NCI-H446 (cell line): ENCODE data around the gene FAM219B.
"Not testable (repeated sequence)": the region's sequence is repeated elsewhere in the genome, so short reads cannot be mapped to it uniquely, and the experiment has no call there.

Source experiments
- DNase-seq, 2 experiments: peaks; one replicate each; lab custom pipeline; 2025; lab: John Stamatoyannopoulos, UW

The FAM219B gene, protein sequence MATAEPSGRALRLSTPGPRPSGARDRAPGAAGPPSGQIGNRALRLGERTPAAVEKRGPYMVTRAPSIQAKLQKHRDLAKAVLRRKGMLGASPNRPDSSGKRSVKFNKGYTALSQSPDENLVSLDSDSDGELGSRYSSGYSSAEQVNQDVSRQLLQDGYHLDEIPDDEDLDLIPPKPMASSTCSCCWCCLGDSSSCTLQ

DNA sequence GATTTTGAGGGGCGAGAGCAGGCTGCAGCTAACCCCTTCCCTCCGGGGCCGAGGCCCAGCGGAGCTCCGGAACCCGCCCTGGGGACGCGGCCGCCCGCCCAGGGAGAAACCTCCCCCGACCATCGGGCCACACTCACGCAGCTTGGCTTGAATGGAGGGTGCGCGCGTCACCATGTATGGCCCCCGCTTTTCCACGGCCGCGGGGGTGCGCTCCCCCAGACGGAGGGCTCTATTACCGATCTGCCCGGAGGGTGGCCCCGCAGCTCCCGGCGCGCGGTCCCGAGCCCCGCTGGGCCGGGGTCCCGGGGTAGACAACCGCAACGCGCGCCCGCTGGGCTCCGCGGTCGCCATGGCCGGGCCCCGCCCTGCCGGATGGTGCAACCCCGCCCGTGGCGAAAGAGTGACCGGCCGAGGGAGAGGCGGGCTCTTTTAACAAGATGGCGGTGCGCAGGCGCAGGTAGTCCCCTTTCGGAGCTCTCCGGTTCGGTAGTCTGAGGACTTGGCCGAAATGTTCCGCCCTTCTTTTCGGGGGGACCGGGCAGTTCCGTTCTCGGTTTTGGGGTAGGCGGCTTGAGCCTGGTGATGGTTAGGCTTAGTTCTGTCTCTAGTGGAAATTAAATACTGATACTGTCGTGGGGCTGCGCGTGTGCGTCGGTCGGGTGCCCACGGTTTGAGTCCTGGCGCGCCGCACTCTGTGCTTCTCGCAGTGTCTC, at the start of gene FAM219B:
Gene FAM219B (minus strand): TSS at position 402 of the 713 bp plus-strand sequence. CDS start 51 bp downstream, at position 351.
- DNase-seq: peak; percentile 57 to 86

- peak; percentile 64 to 77 for DNase-seq
These were observed 49.4 kb upstream of the FAM219B start for GRCh38 chr15:74955796-74956647.

DNA sequence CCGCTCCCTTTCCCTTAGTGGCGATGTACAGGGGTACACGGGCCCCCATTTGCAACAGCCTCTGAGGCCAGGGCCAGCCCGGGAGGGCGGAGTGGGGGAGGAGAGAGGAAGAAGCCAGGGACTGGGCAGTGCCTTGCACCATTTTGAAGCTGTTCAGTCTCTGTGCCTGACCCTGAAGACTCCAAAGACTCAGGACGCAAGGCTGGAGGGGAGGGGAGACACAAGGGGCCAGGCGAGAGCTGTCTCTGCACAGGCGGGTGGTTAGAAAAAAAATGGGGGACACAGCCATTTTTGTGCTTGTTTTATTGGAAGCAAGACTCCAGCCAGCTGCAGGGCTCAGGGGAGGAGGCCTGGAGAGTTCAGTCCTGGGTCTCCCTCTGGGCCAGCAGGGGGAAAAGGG, 48.4 kb upstream of the FAM219B start:
- no peak for DNase-seq

DNA sequence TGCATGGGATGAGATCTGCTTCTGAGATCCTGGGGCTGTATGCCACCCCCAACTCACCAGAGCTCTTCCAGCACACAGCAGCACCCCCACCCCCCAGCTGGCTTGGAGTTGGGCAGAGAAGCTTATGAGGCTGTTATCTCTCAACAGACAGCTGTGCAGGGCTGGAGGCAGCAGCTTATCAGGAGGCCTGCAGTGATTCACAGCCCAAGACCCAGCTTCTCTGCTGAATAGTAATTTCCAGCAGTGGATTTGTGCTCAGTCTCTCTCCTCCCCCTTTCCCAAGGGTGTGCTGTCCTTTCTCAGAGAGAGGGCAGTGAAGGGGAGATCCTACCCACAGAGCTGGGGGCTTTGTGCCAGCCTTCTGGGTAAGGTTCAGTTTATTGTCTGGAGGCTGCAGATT, 47.9 kb upstream of the FAM219B start:
- no peak for DNase-seq

- no peak for DNase-seq
These were observed 44.4 kb upstream of the FAM219B start for GRCh38 chr15:74951006-74951405.

DNA sequence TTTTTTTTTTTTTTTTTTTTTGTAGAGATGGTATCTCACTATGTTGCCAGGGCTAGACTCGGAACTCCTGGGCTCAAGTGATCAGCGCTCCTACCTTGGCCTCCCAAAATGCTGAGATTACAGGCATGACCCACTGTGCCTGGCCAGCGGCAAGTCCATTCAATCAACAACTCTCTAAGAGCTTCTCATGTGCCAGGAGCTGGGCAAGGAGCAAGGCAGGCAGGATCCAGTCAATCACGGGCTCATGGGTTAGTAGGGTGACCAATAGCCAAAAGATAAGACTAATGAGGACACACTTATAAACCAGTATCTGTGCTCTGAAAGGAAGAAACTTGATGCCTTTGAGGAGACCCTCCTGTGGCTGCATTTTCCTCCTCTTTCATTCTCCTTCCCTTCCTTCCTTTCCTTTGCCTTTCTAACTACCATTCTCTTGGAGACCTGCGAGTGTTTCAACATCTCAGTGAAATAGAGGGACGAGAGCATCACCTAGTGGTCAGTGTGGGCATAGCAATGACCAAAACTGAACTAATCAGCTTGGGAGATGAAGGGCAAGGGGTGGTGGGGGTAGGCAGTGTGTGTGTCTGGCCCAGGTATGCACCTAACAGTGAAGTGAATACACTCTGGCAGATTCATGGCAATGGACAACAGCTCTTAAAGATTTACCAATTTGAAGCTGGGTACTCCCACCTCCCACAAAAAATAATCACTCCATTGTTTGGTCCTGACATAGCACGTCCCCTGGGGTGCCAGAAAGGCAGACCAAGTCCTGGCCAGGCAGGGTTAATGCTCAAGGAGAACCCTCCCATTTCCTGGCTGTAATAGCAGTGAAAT, 43.6 kb upstream of the FAM219B start:
- DNase-seq: peak; percentile 68 to 74

DNA sequence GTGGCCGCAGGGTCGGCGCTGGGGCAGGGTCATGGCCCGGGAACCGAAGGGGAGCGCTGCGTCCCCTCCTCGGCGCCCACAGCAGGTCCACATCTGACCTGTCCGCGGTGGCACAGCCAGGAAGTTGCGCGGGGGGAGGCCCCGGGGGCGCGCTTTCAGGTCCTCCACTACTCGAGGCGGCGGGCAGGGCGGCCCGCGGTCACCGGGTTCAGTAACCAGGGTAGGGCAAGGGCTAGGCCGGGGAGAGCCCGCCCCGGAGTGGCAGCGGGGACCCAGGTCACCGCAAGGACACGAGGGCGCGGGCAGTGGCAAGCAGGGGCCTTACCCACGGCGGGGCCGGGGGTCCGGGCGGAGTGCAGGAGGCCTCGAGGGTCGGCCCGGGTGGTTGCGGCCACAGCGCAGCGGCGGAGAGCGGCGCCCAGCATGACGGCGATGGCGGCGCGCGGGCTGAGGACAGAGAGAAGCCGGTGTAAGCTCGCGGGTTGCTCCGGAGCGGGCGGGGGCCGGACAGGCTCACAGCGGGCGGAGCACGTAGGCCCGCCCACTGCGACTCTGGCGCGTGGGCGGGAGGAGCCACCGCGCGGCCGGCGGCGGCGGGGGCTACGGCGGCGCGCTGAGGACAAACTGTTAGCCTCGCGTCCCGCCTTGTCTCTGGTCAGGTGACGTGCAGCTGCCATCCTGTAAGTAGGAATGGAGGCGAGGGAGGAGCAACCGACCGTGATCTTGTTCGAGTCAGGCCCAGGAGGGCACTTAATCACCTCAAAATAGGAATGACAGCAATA, 31.1 kb upstream of the FAM219B start, which contains the start of gene COX5A:
Gene COX5A (minus strand): TSS at position 484 of the 782 bp plus-strand sequence. CDS start 59 bp downstream, at position 425.
- peak; percentile 81 to 95 for DNase-seq

DNA sequence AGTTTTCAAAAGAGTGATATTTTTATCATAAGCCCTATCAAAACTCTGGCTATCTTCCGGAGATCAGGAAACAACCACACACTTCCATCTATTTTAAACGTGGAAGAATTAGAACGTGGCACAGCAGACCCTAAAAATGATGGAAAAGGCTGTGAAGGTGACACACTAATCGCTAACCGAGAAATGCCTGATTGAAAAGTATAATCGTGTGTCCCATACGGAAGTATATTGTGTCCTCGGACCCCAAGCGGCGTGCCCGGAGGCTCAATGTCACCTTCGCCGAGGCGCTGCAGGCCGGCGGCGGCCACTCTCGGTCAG, 30.6 kb upstream of the FAM219B start:
- no peak for DNase-seq

DNA sequence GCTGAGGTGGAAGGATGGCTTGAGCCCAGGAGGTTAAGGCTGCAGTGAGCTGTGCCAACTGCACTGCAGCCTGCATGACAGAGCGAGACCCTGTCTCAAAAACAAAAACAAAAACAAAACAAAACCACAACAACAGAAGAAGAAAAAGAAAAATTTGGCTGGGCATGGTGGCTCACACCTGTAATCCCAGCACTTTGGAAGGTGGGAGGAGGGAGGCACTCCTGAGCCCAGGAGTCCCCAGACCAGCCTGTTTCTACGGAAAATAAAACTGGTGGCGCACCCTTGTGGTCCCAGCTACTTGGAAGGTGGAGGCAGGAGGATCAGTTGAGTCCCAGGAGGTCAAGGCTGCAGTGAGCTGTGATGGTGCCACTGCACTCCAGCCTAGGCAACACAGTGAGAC, 28.5 kb upstream of the FAM219B start:
- DNase-seq: not testable (repeated sequence)

GRCh38 chr15:74933573-74933972, 26.9 kb upstream of the FAM219B start:
- no peak for DNase-seq

GRCh38 chr15:74928771-74929198, 22.1 kb upstream of the FAM219B start:
- DNase-seq: no peak

- DNase-seq: no peak
These were observed 17.9 kb upstream of the FAM219B start for GRCh38 chr15:74924525-74924924.

DNA sequence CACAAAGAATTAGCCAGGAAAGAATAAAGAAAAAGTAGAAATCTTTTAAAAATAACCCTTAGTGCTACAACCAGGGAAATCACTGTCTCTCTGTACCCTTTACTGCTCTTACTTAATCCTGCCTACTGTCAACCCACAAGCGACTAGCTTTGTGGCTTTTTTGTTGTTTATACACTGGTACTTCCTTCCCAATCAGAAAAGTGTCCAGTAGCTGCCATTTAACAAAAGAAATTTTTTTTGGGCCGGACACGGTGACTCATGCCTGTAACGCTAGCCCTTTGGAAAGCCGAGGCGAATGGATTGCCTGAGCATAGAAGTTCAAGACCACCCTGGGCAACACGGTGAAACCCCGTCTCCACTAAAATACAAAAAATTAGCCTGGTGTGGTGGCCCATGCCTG, 13.8 kb upstream of the FAM219B start:
- DNase-seq: no peak

DNA sequence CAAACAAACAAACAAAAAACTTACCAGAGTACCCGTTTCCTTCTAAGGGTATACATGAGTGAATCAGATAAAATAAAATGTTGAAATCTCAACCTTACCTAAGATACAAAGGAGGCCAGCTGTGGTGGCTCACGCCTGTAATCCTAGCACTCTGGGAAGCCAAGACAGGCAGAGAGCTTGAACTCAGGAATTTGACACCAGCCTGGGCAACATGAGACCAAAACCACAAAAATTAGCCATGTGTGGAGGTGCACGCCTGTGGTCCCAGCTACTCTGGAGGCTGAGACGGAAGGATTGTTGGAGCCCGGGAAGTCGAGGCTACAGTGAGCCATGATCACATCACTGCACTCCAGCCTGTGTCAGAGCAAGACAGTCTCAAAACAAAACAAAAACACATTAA, 11.0 kb upstream of the FAM219B start:
- DNase-seq: no peak

DNA sequence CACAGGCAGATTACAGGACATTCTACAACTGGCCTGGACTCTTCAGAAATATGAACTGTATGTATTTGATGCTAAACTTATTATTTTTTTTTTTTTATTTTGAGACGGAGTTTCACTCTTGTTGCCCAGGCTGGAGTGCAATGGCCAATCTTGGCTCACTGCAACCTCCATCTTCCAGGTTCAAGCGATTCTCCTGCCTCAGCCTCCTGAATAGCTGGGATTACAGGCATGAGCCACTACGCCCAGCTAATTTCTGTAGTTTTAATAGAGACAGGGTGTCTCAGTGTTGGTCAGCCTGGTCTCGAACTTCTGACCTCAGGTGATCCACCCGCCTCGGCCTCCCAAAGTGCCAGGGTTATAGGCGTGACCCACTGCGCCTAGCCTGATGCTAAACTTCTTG, 7.1 kb upstream of the FAM219B start:
- DNase-seq: not testable (repeated sequence)

DNA sequence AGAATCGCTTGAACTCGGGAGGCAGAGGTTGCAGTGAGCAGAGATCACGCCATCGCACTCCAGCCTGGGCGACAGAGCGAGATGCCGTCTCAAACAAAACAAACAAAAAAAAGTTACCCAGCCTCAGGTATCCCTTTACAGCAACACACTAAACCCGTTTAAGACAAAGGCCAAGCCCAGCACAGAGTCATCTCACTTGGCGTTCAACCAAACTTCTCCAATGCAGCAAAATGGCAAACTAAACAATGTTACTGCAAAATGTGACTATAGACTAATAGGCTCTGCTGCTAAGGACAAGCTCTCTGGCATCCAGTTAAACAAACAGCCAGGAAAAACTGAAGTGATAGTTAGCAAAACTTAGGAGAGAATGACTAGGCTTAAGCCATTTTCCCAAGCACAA, 6.4 kb upstream of the FAM219B start:
- DNase-seq: no peak

GRCh38 chr15:74908635-74909034, 2.0 kb upstream of the FAM219B start:
- DNase-seq: no peak

DNA sequence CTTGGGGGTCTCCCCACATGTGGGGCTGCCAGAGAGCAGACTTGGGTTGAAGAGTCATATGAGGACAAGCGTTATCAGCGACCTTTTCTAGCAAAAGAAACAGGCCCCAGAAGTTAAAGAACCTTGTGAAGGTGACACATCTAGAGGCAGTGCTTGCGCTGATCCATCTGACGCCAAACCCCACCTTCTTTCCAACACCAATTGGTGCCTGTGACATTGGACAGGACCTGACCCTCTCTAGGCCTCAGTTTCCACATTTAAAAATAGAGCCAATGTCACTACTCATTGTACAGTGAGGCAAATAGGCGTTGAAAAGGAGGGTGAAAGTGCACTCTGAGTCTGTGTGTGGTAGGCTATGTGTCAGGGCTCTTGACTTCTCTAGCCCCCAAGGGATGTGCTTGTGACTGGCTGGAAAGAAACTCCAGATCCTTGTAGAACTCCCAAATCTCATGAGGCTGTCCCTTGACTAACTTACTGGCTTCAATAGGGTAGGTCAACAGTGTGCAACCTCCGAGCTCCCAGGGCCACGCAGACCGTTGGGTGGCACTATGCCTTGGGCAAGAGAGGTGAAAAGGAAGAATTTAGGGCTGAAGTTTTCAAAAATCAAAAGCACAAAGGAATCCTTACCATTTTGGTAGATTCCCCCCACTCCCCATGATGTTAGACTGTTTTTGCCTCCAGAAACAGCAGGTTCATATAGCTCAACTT, 666 bp upstream of the FAM219B start:
- no peak for DNase-seq

DNA sequence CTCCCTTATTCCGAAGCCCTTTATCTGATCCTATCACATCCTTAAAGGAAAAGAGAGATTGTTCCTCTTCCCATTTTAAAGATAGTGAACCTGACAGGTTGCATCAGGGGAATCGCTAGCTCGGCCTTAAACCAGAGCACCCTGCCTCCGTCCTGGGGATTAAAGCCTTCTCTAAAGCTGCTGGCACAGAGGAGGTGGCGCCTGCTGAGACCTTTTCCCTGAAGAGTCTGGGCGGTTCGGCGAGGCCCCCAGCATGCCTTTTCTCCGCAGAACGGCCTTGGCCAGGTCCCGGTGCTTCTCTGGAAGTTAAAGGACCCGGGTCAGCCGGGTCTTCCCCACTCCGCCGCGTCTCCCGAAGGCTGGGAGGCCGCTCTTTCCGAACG, 593 bp downstream of the FAM219B start:
- DNase-seq: no peak

DNA sequence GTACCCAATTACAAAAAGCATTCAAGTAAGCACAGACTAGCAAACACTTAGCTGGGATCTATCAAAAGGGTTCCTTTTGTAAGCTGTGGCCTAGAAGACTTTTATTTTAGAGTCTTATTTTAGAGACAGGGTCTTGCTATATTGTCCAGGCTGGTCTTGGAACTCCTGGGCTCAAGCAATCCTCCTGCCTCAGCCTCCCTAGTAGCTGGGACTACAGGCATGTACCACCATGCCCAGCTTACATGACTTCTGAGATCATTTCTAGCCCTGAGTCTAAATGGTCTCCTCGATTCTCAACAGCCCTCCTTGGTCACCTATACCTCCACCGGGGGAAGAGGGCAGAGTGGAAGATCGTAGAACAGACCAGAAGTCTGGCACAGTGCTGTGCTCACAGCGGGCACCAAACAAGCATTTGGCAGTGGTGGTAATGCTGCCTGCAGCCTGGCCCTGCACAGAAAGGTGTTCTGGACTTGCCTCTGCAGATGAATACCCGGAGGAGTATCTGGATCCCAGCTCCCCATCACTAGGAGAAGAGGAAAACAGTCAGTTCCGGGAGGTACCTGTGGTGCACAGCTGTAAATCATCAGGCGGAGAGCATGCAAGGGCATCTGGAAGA, 2.4 kb downstream of the FAM219B start:
- no peak for DNase-seq
